Loucy (cell line): ENCODE data around the gene UBE2D2.
A peak's percentile ranks its signal among the peaks of the same experiment; 100 is the strongest.

Experiments used
- H2AFZ ChIP-seq: fragments of 200-600 bp; sonication (generic); 2 replicates; pipeline ENCODE4 v1.6.0; 2016; ENCODE audit warnings: antibody characterized with exemption, mild to moderate bottlenecking, low read length, moderate library complexity
- H3F3A ChIP-seq: fragments of 200-600 bp; 2 replicates; pipeline ENCODE4 v1.6.0; 2016; ENCODE audit warnings: antibody characterized with exemption, low read depth, mild to moderate bottlenecking
- H3K27me3 ChIP-seq: fragments of 200-600 bp; sonication (generic); 2 replicates; pipeline ENCODE4 v1.6.1; 2014; ENCODE audit warnings: low read length, mild to moderate bottlenecking; ENCODE audit not compliant: insufficient read depth, poor library complexity, severe bottlenecking
- H3K36me3 ChIP-seq: fragments of 200-600 bp; sonication (generic); 2 replicates; pipeline ENCODE4 v1.6.1; 2016; ENCODE audit warnings: low read length; ENCODE audit not compliant: insufficient read depth
- H3K4me1 ChIP-seq: fragments of 200-600 bp; sonication (generic); 2 replicates; pipeline ENCODE4 v1.5.1; 2014; ENCODE audit warnings: low read length, mild to moderate bottlenecking; ENCODE audit not compliant: insufficient read depth, poor library complexity, severe bottlenecking
- H3K4me2 ChIP-seq: fragments of 200-600 bp; sonication (generic); 2 replicates; pipeline ENCODE4 v1.6.0; 2014; ENCODE audit warnings: antibody characterized with exemption, low read length, low read depth, mild to moderate bottlenecking; ENCODE audit not compliant: poor library complexity, severe bottlenecking
- H3K4me3 ChIP-seq: fragments of 200-600 bp; sonication (generic); 2 replicates; pipeline ENCODE4 v1.5.1; 2014; ENCODE audit warnings: low read length, mild to moderate bottlenecking, mixed read lengths; ENCODE audit not compliant: poor library complexity, severe bottlenecking
- H3K79me2 ChIP-seq: fragments of 200-600 bp; sonication (generic); 2 replicates; pipeline ENCODE4 v1.6.1; 2014; ENCODE audit warnings: low read length; ENCODE audit not compliant: insufficient read depth
- H3K9ac ChIP-seq: fragments of 200-600 bp; sonication (generic); 2 replicates; pipeline ENCODE4 v1.6.0; 2014; ENCODE audit warnings: mild to moderate bottlenecking, low read depth, low read length, moderate library complexity; ENCODE audit not compliant: poor library complexity, severe bottlenecking
- H3K9me2 ChIP-seq: fragments of 200-600 bp; sonication (generic); replicated peaks from 2 replicates; pipeline ENCODE4 v1.6.1; 2016; ENCODE audit warnings: low read depth, low read length, mixed read lengths
- H3K9me3 ChIP-seq: fragments of 200-600 bp; sonication (generic); 2 replicates; pipeline ENCODE4 v1.6.1; 2014; ENCODE audit warnings: mild to moderate bottlenecking, antibody characterized with exemption, low read length, low read depth; ENCODE audit not compliant: insufficient read depth
- H4K20me1 ChIP-seq: fragments of 200-600 bp; sonication (generic); 2 replicates; pipeline ENCODE4 v1.6.0; 2014; ENCODE audit warnings: antibody characterized with exemption, low read length, mild to moderate bottlenecking; ENCODE audit not compliant: insufficient read depth, poor library complexity, severe bottlenecking
- EZH2phosphoT487 ChIP-seq: fragments of 200-600 bp; IDR thresholded peaks from 2 replicates; pipeline ENCODE4 v1.6.1; 2018; ENCODE audit warnings: antibody characterized with exemption, mild to moderate bottlenecking, moderate library complexity, borderline replicate concordance
- TF ChIP-seq, protein P1 (sequence below): fragments of 200-600 bp; sonication (generic); conservative IDR thresholded peaks from 2 replicates; pipeline ENCODE4 v1.5.1; 2014; ENCODE audit warnings: mild to moderate bottlenecking, antibody characterized with exemption, low read length

The UBE2D2 gene

GRCh38 chr5:139651043-139651834 lies 90.1 kb downstream of the UBE2D2 start:
- Histone ChIP-seq H3K9ac (peak overlapping the region; percentile 93), H3K9me2 (no peaks in the 10 kb centered on the region), H3K4me1 (peaks cover 51% of the 10 kb centered on the region), H3K36me3 (peaks cover 7% of the 10 kb centered on the region; the same call in 1 of the 2 replicates), H3K4me2 (peak overlapping the region; percentile 98), H4K20me1 (peaks cover 71% of the 10 kb centered on the region), H3K9me3 (no peaks in the 10 kb centered on the region), H2AFZ (no peak overlapping the region), H3K4me3 (peak overlapping the region; percentile 97), H3K27me3 (peaks cover 6% of the 10 kb centered on the region), H3K79me2 (peaks cover 99% of the 10 kb centered on the region), H3F3A (0 out of 2 replicates have a peak, but pooled peaks cover 2% of the 10 kb centered on the region)
- TF ChIP-seq EZH2phosphoT487 = no peak
- TF ChIP-seq, protein P1, sequence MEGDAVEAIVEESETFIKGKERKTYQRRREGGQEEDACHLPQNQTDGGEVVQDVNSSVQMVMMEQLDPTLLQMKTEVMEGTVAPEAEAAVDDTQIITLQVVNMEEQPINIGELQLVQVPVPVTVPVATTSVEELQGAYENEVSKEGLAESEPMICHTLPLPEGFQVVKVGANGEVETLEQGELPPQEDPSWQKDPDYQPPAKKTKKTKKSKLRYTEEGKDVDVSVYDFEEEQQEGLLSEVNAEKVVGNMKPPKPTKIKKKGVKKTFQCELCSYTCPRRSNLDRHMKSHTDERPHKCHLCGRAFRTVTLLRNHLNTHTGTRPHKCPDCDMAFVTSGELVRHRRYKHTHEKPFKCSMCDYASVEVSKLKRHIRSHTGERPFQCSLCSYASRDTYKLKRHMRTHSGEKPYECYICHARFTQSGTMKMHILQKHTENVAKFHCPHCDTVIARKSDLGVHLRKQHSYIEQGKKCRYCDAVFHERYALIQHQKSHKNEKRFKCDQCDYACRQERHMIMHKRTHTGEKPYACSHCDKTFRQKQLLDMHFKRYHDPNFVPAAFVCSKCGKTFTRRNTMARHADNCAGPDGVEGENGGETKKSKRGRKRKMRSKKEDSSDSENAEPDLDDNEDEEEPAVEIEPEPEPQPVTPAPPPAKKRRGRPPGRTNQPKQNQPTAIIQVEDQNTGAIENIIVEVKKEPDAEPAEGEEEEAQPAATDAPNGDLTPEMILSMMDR = no peak

GRCh38 chr5:139651853-139652787 lies 91.0 kb downstream of the UBE2D2 start:
- Histone ChIP-seq H3K27me3 (peaks cover 6% of the 10 kb centered on the region), H3K36me3 (peaks cover 10% of the 10 kb centered on the region; the same call in 1 of the 2 replicates), H3K9me2 (no peaks in the 10 kb centered on the region), H2AFZ (no peak overlapping the region), H3K79me2 (peaks cover 99% of the 10 kb centered on the region), H3K4me2 (peak overlapping the region; percentile 98), H4K20me1 (peaks cover 77% of the 10 kb centered on the region), H3K9ac (peak overlapping the region; percentile 93), H3F3A (0 out of 2 replicates have a peak, but pooled peaks cover 2% of the 10 kb centered on the region), H3K4me3 (peak overlapping the region; percentile 97), H3K4me1 (peaks cover 51% of the 10 kb centered on the region), H3K9me3 (no peaks in the 10 kb centered on the region)
- no peak for TF ChIP-seq EZH2phosphoT487
- TF ChIP-seq, protein P1 = no peak

DNA sequence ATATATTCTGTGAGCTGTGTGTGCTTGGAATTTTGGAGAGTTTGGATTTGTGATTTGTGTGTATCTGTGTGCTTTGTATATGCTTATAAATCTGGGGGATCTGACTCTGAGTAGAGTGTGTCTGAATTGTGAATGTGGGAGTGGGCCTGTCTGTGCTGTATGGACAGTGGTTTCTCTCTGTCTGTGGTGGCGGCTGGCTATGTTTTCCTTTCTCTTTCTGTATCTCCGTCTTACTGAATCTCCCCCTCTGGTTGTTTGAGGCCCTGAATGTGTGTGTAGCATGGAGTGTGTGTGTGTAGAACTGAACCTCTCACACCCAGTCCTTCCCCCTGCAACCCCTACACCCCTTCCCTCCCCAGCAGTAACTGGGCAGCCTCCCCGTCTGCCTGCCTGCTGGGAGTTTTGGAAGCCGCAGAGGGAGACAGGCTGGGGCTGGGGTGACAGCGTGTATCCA lies 91.7 kb downstream of the UBE2D2 start:
- Histone ChIP-seq H3K4me2 (peak overlapping the region; percentile 98), H2AFZ (no peak overlapping the region), H3K4me3 (peak overlapping the region; percentile 97), H4K20me1 (peaks cover 84% of the 10 kb centered on the region), H3K27me3 (peaks cover 6% of the 10 kb centered on the region), H3K9ac (peak overlapping the region; percentile 64), H3K9me2 (no peaks in the 10 kb centered on the region), H3K9me3 (no peaks in the 10 kb centered on the region), H3K79me2 (peaks cover 99% of the 10 kb centered on the region), H3F3A (0 out of 2 replicates have a peak, but pooled peaks cover 2% of the 10 kb centered on the region), H3K36me3 (peaks cover 10% of the 10 kb centered on the region; the same call in 1 of the 2 replicates), H3K4me1 (peaks cover 52% of the 10 kb centered on the region)
- TF ChIP-seq, protein P1 = no peak
- no peak for TF ChIP-seq EZH2phosphoT487
